Measurements from ENCODE around the gene TLX1. TPM values are rescaled to one million over a fixed set of nuclear protein-coding genes. Genes with fewer than 3 reads are reported as not detected.

Gene TLX1
- total and polyA plus RNA-seq, 7 donors: 0.07 TPM; not detected in 6

DNA sequence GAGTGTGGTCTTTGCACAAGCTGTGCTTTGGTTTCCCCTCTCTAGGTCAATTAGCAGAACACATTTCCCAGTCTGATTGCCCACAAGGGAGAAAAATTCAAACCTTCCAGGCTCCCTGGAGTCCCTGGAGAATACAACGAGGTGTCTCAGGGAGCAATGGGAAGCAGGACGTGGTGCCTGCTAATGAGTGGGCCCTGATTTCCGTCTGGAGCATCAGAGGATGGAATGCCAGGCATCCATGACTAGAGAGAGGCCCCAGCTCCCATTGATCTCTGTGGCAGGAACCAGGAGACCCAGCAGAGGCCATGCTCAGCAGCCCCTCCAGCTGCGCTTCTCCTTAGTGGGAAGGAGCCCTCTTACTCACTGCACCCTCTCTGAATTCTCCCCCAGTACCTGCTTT is 33.2 kb upstream of the TLX1 start:
- intact Hi-C loops (cut with DNase I): no loop called here
- no peaks in the 10 kb centered on the region for H3K36me3 ChIP-seq
- 53 to 70% methylated on average over 4 of the region's 4 CpGs for WGBS, 2 donors
- TF ChIP-seq EP300 (IDR thresholded peaks at IDR 0.05) (no peak), POLR2A (IDR thresholded peaks at IDR 0.05) (no peak)
- TF ChIP-seq, protein P1, sequence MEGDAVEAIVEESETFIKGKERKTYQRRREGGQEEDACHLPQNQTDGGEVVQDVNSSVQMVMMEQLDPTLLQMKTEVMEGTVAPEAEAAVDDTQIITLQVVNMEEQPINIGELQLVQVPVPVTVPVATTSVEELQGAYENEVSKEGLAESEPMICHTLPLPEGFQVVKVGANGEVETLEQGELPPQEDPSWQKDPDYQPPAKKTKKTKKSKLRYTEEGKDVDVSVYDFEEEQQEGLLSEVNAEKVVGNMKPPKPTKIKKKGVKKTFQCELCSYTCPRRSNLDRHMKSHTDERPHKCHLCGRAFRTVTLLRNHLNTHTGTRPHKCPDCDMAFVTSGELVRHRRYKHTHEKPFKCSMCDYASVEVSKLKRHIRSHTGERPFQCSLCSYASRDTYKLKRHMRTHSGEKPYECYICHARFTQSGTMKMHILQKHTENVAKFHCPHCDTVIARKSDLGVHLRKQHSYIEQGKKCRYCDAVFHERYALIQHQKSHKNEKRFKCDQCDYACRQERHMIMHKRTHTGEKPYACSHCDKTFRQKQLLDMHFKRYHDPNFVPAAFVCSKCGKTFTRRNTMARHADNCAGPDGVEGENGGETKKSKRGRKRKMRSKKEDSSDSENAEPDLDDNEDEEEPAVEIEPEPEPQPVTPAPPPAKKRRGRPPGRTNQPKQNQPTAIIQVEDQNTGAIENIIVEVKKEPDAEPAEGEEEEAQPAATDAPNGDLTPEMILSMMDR (IDR thresholded peaks at IDR 0.05): no peak
- H3K4me3 ChIP-seq: no peak overlapping the region
- no peak overlapping the region for H3K27ac ChIP-seq
- no peaks in the 10 kb centered on the region for H3K4me1 ChIP-seq
- peaks cover 3 to 82% (median 49%) of the 10 kb centered on the region in 3 donors for H3K27me3 ChIP-seq
- no peaks in the 10 kb centered on the region for H3K9me3 ChIP-seq
- DNase-seq: no peak

DNA sequence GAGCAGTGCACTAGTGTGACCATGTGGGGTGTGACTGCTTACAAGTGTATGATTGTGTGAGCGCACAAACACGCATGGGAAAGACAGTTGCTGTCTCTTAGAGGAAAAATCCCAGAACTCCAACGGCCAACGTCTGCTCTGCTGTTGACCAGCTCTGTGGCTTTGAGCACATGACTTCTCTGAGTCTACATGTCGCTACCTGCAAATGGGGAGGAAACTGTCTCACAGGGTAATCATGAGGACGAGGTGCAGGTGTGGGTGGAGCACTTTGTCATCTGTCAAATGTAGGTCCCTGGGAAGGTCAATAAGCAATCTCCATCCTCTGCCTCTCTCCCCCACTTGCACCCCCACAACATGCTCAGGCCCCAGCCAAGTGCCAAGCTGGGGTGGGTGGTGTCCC is 31.2 kb upstream of the TLX1 start:
- WGBS, 2 donors: 54 to 66% methylated on average over 6 of the region's 6 CpGs
- H3K27ac ChIP-seq: no peak overlapping the region
- H3K27me3 ChIP-seq: peaks cover 0 to 61% (median 31%) of the 10 kb centered on the region in 3 donors
- H3K9me3 ChIP-seq: no peaks in the 10 kb centered on the region
- H3K36me3 ChIP-seq: no peaks in the 10 kb centered on the region
- no peak overlapping the region for H3K4me3 ChIP-seq
- intact Hi-C loops (cut with DNase I): no loop called here
- no peak for DNase-seq
- TF ChIP-seq POLR2AphosphoS5 (IDR thresholded peaks at IDR 0.05) (no peak), EP300 (IDR thresholded peaks at IDR 0.05) (no peak), POLR2A (IDR thresholded peaks at IDR 0.05) (no peak)
- TF ChIP-seq, protein P1 (IDR thresholded peaks at IDR 0.05): no peak
- no peaks in the 10 kb centered on the region for H3K4me1 ChIP-seq

DNA sequence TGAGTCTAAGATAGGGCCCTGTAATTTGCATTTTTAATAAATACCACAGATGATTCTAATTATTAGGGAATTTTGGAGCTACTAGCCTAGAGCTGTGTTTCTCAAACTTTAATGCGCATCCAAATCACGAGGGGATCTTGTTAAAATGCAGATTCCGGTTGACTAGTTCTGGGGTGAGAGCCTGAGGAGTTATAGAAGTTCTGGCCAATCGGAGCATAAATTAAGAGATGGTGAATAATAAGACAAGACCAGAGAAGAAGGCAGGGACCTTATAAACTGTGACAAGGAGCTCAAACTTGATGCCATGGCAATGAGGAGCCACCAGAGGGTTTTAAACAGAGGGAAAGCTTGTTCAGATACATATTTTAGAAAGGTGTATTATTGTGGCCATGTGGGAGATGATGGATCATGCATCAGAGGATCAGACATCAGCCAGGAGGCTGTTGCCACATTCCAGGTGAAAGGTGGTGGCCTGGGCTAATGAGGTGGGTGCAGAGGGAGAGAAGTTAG is 29.7 kb upstream of the TLX1 start:
- H3K4me3 ChIP-seq: no peak overlapping the region
- 76 to 80% methylated on average over 4 of the region's 4 CpGs for WGBS, 2 donors

DNA sequence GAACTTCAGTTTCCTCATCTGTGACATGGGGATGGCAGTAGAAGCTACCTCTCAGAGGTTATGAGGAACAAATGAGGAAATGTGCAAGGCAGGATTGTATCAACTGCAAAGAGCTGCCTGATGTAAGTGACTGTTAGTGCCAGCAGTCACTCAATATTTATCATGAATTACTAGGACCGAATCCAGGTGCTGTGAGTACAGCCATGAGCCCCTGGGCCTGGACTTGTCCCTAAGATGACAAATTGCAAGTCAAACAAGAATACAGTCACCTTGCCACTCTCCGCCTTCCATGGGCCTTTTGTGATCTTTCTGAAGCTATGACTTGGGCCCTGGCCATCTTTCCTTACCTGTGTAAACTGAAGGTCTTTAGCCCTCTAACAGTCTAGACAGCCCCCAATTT is 27.7 kb upstream of the TLX1 start:
- Histone ChIP-seq H3K36me3 (no peaks in the 10 kb centered on the region), H3K4me3 (no peak overlapping the region), H3K27ac (no peak overlapping the region), H3K4me1 (no peaks in the 10 kb centered on the region), H3K27me3 (peaks cover 0 to 59% (median 20%) of the 10 kb centered on the region in 3 donors), H3K9me3 (no peaks in the 10 kb centered on the region)
- intact Hi-C loops (cut with DNase I): no loop called here
- DNase-seq: no peak
- TF ChIP-seq, protein P1 (IDR thresholded peaks at IDR 0.05): no peak
- TF ChIP-seq EP300 (IDR thresholded peaks at IDR 0.05): no peak
- no peak for TF ChIP-seq POLR2AphosphoS5 (IDR thresholded peaks at IDR 0.05)
- no peak for TF ChIP-seq POLR2A (IDR thresholded peaks at IDR 0.05)
- 73 to 74% methylated on average over 2 of the region's 2 CpGs for WGBS, 2 donors

More for the DNA sequence above, 29.7 kb upstream of the TLX1 start:
- intact Hi-C loops (cut with DNase I): no loop called here
- DNase-seq: no peak
- Histone ChIP-seq H3K27me3 (peaks cover 0 to 61% (median 17%) of the 10 kb centered on the region in 3 donors), H3K4me1 (no peaks in the 10 kb centered on the region), H3K27ac (no peak overlapping the region), H3K36me3 (no peaks in the 10 kb centered on the region), H3K9me3 (no peaks in the 10 kb centered on the region)
- TF ChIP-seq POLR2AphosphoS5 (IDR thresholded peaks at IDR 0.05): no peak
- TF ChIP-seq POLR2A (IDR thresholded peaks at IDR 0.05): no peak
- TF ChIP-seq EP300 (IDR thresholded peaks at IDR 0.05): no peak
- TF ChIP-seq, protein P1 (IDR thresholded peaks at IDR 0.05): no peak

DNA sequence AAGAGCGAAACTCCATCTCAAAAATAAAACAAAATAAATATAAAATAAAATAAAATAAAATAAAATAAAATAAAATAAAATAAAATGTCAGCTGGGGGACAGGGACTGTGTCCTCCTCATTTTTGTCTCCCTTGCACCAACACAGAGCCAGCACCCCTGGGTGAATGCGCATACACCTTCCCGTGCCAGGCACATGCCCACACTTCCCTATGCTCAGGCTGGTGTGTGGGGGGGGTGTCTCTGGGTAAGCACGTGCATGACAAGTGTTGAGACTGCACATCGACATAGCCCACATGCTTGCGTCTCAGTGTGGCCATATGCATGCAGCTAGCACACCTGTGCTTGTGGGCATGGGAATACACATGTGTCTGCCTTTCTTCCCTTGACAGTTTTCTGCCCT is 24.7 kb upstream of the TLX1 start:
- Histone ChIP-seq H3K9me3 (no peaks in the 10 kb centered on the region), H3K4me3 (no peak overlapping the region), H3K27ac (no peak overlapping the region), H3K36me3 (no peaks in the 10 kb centered on the region), H3K4me1 (no peaks in the 10 kb centered on the region), H3K27me3 (peaks cover 0 to 50% (median 7%) of the 10 kb centered on the region in 3 donors)
- 70 to 81% methylated on average over 6 of the region's 6 CpGs for WGBS, 2 donors
- no peak for DNase-seq
- intact Hi-C loops (cut with DNase I): no loop called here
- TF ChIP-seq POLR2A (IDR thresholded peaks at IDR 0.05): no peak
- TF ChIP-seq EP300 (IDR thresholded peaks at IDR 0.05): no peak
- no peak for TF ChIP-seq POLR2AphosphoS5 (IDR thresholded peaks at IDR 0.05)
- TF ChIP-seq, protein P1 (IDR thresholded peaks at IDR 0.05): no peak
